ENCODE results near the gene ARL8A.

ARL8A gene

GRCh38 chr1:202085682-202086373 lies 58.7 kb downstream of the ARL8A start:
- TF ChIP-seq CTCF (IDR thresholded peaks at IDR 0.05): no peak
- no peaks in the 10 kb centered on the region for H3K36me3 ChIP-seq
- no peak overlapping the region for H3K4me3 ChIP-seq (ENCODE audit: low read depth in 1 of 2, low read length in 1 of 2)

GRCh38 chr1:202084791-202085681 lies 59.5 kb downstream of the ARL8A start:
- Histone ChIP-seq H3K36me3 (no peaks in the 10 kb centered on the region), H3K4me1 (ENCODE audit: control insufficient read depth in 1 of 2, insufficient read depth in 1 of 2, low read depth in 1 of 2, low read length in 1 of 2) (no peaks in the 10 kb centered on the region), H3K4me3 (ENCODE audit: low read depth in 1 of 2, low read length in 1 of 2) (no peak overlapping the region), H3K9me3 (no peaks in the 10 kb centered on the region), H3K27me3 (peaks cover 4% of the 10 kb centered on the region), H3K27ac (no peak overlapping the region)
- no peak for TF ChIP-seq CTCF (IDR thresholded peaks at IDR 0.05)

More at GRCh38 chr1:202085682-202086373, 58.7 kb downstream of the ARL8A start:
- Histone ChIP-seq H3K4me1 (ENCODE audit: control insufficient read depth in 1 of 2, insufficient read depth in 1 of 2, low read depth in 1 of 2, low read length in 1 of 2) (no peaks in the 10 kb centered on the region), H3K9me3 (no peaks in the 10 kb centered on the region), H3K27ac (no peak overlapping the region), H3K27me3 (peaks cover 4% of the 10 kb centered on the region)

Data from neutrophil (primary cell).